GM19455 (cell line): Measurements from ENCODE around the gene HOXD8.

Source experiments
- ATAC-seq: cut with Tn5 transposase; IDR thresholded peaks from one replicate; pipeline ENCODE4 v1.9.1; 2021; ENCODE audit not compliant: unreplicated experiment

Gene HOXD8

GRCh38 chr2:176115883-176116813, 13.4 kb upstream of the HOXD8 start, which contains the start of gene HOXD10:
Gene HOXD10, plus strand, starts transcription at chr2:176116778. Its CDS starts 56 bp downstream, at chr2:176116834.
- ATAC-seq = no peak

DNA sequence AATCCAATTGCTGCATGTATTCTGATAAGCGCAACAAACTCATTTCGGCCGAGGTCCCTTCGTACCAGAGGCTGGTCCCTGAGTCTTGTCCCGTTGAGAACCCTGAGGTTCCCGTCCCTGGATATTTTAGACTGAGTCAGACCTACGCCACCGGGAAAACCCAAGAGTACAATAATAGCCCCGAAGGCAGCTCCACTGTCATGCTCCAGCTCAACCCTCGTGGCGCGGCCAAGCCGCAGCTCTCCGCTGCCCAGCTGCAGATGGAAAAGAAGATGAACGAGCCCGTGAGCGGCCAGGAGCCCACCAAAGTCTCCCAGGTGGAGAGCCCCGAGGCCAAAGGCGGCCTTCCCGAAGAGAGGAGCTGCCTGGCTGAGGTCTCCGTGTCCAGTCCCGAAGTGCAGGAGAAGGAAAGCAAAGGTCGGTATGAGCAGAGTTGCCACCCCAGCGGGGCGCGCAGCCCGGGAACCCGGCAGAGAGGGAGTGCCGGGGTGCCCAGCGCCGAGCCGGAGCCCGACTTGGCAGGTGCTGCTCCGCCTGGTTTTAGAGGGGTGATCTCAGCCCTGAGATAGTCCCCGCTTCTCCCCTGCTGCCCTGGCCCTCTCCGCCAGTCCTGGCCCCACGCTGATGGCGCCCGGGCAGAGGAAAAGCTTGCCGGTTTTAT, 12.2 kb upstream of the HOXD8 start:
- no peak for ATAC-seq

DNA sequence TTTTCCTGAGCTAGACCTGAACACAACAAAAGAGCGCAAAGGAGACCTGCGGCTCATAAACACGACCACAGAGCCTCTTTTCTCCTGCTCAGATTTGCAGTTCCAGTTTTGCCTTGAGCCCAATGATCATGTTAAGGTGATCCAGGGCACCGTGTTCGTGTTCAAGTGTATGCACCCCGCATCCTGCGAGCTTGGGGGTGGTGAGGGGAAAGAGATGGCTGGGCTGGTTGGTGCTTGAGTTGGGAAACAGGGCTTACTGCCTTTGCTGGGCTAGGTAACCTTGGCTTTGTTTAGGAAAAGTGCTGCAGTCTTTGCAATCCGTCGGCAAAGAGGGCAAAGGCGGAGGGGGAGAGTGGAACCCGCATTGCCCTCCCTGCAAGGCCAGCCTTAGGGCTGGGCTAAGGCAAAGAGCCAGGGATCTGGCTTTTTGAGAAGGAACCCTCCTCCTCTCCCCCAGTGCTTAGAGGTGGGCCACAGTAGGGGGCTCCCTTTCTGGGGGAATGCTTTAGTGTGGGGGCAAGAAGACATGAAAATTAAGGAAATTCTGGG, 11.6 kb upstream of the HOXD8 start:
- no peak for ATAC-seq

DNA sequence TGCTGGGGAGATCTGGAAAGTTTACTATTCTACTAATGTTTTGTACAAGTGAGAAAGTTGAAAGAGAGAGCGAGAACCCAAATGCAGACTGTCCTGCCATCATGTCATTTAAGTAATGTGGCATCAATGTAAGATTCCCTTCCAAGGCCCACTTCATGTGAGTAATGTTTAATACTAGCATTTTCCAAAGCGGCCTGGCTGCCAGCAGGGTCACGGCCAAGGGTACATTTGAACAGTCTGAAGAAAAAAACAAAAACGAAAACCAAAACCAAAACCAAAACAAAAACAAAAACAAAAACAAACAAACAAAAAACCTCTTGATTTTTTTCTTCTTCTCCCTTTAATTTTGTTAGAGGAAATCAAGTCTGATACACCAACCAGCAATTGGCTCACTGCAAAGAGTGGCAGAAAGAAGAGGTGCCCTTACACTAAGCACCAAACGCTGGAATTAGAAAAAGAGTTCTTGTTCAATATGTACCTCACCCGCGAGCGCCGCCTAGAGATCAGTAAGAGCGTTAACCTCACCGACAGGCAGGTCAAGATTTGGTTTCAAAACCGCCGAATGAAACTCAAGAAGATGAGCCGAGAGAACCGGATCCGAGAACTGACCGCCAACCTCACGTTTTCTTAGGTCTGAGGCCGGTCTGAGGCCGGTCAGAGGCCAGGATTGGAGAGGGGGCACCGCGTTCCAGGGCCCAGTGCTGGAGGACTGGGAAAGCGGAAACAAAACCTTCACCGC, 10.7 kb upstream of the HOXD8 start:
- ATAC-seq = no peak

GRCh38 chr2:176120364-176121189, 8.9 kb upstream of the HOXD8 start:
- ATAC-seq = no peak

DNA sequence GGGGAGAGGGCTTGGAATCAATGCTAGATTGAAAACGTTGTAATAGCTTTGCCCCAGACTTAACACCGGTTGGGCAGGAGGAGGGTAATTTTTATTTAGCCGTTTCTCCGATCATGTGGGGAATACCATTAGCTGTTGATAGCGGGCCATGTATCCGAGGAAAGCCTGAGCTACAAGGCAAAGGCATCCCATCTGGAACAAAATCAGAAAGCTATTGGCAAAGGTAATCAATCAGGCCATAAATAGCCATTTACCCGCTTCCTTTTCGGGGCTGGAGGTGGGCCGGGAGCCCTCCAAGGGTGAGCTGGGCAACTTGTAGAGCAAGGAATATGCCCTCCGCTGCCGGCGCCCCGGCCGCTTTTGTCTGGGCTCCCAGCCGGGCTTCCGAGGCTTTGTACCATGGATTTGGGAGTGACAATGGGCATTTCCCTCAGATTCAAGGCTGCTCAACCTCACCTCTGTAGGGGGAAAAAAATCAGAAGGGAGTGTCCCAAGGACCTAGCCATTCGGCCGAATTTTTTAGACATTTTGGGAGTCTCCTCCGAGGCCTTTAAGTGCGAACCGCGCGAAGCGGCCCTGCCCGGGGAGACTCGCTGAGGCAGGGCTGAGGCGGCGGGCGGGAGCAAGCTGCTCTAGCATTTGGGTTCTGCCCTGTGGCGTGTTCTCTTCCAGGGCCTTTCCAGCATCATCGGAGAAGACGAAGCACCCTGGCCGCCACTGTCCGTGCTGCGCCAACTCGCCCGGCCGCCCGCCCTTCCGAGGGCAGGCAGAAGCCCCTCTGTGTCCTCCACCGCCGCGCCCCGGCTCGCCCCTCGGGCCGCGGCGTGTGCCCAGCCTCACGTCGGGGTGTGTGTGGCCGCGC, 8.1 kb upstream of the HOXD8 start:
- no peak for ATAC-seq

GRCh38 chr2:176122052-176122682, 7.3 kb upstream of the HOXD8 start:
- ATAC-seq = no peak

- ATAC-seq = no peak
Observed at GRCh38 chr2:176122683-176123410, 6.7 kb upstream of the HOXD8 start, which contains the start of gene HOXD9. Gene HOXD9, plus strand, starts transcription at chr2:176122719. Its CDS starts 50 bp downstream, at chr2:176122769.

GRCh38 chr2:176123411-176124109, 5.9 kb upstream of the HOXD8 start:
- ATAC-seq = no peak

DNA sequence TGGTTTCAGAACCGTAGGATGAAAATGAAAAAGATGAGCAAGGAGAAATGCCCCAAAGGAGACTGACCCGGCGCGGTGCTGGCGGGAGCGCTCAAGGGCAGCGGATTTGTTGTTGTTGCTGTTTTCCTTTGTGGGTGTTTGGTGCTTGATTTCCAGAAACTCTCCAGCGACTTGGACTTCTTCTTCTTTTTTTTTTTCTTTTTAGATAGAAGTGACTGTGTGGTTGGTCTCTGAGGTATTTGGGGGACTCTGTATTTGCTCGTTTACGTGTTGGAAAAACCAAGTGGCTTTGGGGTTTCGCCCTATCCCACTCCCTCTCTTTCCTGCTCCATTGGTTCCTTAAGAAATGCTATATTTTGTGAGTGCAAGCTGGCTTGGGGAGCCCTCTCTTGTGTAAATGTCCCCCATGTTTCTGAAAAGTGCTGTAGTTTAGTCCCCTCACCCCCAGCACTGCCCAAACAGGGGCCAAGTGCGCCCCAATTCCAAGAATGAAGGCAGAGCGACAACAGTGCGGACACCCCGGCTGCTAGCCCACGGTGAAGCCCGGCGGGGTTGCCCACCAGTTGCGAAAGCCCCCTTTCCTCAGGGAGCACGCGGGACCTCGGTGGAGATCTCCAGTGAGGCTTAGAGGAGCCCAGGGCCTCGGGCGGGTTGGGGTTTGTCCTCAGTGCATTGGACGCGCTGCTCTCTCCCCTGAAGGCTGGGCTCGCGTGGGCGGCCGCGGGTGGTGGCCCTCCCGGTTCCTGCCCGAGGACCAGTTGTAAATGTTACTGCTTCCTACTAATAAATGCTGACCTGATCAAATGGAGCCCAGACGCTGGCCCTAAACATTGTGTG, 5.2 kb upstream of the HOXD8 start:
- no peak for ATAC-seq

DNA sequence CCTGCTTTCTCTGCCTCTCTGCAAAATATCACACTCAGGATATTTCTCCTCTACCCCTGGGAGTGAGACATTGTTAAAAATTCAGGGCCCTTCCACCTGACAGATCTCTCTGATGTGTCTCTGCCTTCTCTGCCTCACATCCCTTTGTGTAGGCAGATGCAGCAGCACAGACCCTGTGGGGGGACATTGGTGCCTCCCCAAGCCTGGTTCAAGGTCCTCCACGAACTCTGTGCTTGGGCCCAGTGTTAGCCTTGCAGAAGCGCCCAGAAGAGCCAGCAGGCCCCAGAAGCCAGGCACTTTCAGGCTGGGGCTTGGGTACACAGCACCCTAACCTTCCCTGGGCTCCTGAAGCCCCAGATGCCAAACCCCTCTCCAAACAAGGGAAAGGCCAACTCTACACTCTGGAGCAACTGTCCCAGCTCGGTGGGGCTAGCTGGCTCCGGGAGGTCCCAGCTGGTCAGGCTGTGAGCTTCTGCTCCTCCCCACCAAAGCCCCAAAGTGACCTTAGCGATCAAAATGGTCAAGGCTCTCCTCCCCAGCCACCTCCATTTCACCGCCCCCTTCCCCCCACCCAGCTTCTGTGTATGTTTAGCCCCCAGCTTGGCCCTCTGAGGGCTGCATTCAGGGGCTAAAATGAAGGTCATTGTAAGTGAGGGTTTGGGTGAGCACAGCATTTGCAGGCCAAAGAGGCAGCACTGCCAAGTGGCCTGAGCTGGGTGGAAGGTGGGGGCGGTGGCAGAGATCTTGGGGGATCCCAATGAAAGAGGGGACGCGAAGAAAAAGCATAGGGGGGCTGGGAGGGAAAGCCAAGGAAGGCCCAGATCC, 4.3 kb upstream of the HOXD8 start:
- ATAC-seq = no peak

DNA sequence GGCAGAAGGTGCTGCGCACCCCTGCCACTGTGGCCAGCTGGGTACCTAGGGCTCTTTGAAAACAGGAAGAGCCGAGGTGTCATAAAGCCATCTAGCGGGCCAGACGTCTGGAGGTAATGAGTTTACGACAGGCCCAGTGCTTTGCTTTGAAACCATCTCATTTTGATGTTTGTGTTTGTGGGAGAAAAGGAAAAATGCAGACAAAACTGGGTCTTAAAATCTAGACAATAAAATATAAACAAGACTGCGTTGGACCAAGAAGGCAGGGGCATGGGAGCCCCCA, 3.8 kb upstream of the HOXD8 start:
- no peak for ATAC-seq

DNA sequence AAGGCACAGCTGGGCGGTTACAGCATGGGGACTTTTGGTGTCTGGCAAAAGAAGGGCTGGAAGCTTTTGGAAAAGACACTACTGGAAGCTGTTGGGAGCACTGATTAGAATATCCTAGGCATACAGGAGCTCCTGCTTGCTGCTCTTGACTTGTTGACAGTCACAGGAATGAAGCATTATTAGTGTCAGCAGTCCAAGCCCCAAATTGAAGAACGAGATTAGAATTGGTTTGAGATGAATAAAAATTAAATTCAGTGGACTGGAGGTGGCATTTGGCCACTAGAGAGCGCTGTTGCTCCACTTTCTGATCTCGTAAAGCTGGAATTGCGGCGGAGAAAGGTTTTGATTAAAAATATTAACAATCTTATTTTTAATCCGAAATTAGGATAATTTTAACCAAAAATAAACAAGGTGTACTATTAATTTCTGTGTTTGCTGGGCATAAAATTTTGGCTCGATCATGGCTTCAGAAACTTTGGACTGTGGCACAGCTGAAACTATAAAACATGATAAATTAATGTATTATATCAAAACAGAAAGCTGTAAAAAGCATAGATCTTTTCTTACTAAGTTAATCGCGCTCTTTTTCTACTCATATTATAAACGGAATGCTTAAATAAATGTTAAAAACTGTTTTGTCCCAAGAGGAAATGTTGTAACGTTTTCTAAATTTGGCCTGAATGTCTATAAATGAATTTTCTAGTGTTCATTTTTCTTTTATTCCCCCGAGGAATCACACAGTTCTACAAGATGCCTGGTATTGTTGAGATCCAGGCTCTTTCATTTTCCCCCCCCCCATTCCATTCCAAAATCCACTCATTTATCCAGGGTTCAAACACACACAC, 2.4 kb upstream of the HOXD8 start:
- no peak for ATAC-seq

DNA sequence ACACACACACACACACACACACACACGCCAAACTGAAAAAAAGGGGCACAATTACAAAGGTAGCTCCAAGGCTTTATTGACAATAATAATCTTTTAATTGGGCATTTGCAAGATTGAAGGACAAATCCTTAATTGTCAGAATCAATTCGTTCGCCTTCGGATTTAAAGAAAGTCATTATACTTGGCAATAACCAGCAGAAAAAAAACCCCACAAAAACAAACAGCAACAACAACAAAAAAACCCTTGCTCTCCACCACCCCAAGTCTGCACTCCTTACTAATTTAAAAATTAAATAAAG, 1.8 kb upstream of the HOXD8 start:
- ATAC-seq = no peak
